K562 (cell line): ENCODE data around the gene MYCBP. TPM values are rescaled to one million over a fixed set of nuclear protein-coding genes. Genes with fewer than 3 reads are reported as not detected.

ENCODE experiments used
- HNRNPK ChIP-seq: fragments of 200-400 bp; formaldehyde crosslinking; IDR thresholded peaks from one replicate; pipeline ENCODE4 v1.6.1; 2018; ENCODE audit warnings: mild to moderate bottlenecking, low read depth, low read length; ENCODE audit not compliant: poor library complexity, severe bottlenecking
- POLR2A ChIP-seq: fragments of 450-650 bp; conservative IDR thresholded peaks from 2 replicates; pipeline ENCODE4 v1.6.1; 2016
- ZNF318 ChIP-seq, 2 experiments: fragments of 450-650 bp; IDR thresholded peaks; 2 replicates each; pipeline ENCODE4 v1.6.1; 2016; ENCODE audit warnings: mild to moderate bottlenecking in 2 of 2, borderline replicate concordance in 1 of 2, low read depth in 1 of 2, moderate library complexity in 1 of 2
- ZNF655 ChIP-seq: fragments of 250-450 bp; sonication (Bioruptor Pico); IDR thresholded peaks from 2 replicates; pipeline ENCODE4 v1.5.0; 2021
- polyA plus RNA-seq, 8 experiments: library from polyadenylated mRNA; depleted of rRNA in 4 of 8; stranded (reverse) in 5 of 8; unstranded in 3 of 8; fragments of >200 nt; fragmentation: Nextera tagmentation in 2 of 8; fragmentation: Illumina TruSeq in 1 of 8; extraction: Ambion mirVana in 2 of 8; extraction: Trizol in 1 of 8; gene quantifications; 2 replicates each; pipeline versions ENCODE4 v1.2.1 to v1.2.3, GENCODE V29; 2011 to 2014; ENCODE audit warnings: inconsistent platforms in 1 of 8, missing spikeins in 1 of 8
- total RNA-seq, 7 experiments: library from RNA; depleted of rRNA in 6 of 7; stranded (reverse); fragments of >200 nt in 6 of 7; fragmentation: Illumina TruSeq in 2 of 7; extraction: Trizol in 2 of 7; gene quantifications; 2 replicates each; pipeline versions ENCODE4 v1.2.1 to v1.2.3, GENCODE V29; 2011 to 2021; ENCODE audit warnings: low replicate concordance in 1 of 7

The MYCBP gene
- total and polyA plus RNA-seq, 9 of the 15 experiments (the other 6 are each of a cell fraction or from before 2014, with no cell fraction given), result 32.3 to 253 (median 72.9) TPM

GRCh38 chr1:38815903-38816627 lies 57.1 kb downstream of the MYCBP start (continued):
- TF ChIP-seq ZNF318 (IDR thresholded peaks at IDR 0.05; ENCODE audit: borderline replicate concordance in 1 of 2, low read depth in 1 of 2) (peak in 1 of 2 experiments; percentile 67; a peak in 1 of 4 replicates), HNRNPK (no peak), POLR2A (no peak), ZNF655 (CRISPR knock-in tag) (no peak)
